Breast epithelium (tissue), 3 donors: ENCODE results near the gene PNPLA7.

ENCODE experiments used
- POLR2A ChIP-seq: fragments of 450-650 bp; IDR thresholded peaks from one replicate; pipeline ENCODE4 v1.6.1; 2016; ENCODE audit warnings: antibody characterized with exemption, mild to moderate bottlenecking, moderate library complexity
- POLR2AphosphoS5 ChIP-seq, 3 donors: sonication (generic); formaldehyde crosslinking; IDR thresholded peaks; one replicate each; pipeline ENCODE4 v1.6.1; 2017; ENCODE audit warnings: antibody characterized with exemption in 3 of 3
- TF ChIP-seq, protein P1 (sequence below), 3 donors: fragments of 450-650 bp; IDR thresholded peaks; one replicate each; pipeline ENCODE4 v1.5.1; 2016 to 2017; ENCODE audit warnings: antibody characterized with exemption in 3 of 3, mild to moderate bottlenecking in 3 of 3, moderate library complexity in 3 of 3

DNA sequence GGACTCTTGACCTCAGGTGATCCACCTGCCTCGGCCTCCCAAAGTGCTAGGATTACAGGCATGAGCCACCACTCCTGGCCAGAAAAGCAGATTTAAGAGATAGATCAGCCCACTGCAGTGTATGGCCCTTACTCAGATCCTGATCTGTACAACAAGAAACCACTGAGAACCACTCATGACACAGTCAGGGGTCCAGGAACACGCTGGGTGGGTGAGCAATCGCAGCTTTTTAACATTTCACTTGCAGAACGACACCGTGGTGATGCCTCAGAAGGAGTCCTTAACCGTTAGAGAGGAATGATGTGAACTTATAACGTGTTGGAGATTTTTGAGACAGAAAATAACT lies 45.8 kb downstream of the PNPLA7 start:
- TF ChIP-seq, protein P1, sequence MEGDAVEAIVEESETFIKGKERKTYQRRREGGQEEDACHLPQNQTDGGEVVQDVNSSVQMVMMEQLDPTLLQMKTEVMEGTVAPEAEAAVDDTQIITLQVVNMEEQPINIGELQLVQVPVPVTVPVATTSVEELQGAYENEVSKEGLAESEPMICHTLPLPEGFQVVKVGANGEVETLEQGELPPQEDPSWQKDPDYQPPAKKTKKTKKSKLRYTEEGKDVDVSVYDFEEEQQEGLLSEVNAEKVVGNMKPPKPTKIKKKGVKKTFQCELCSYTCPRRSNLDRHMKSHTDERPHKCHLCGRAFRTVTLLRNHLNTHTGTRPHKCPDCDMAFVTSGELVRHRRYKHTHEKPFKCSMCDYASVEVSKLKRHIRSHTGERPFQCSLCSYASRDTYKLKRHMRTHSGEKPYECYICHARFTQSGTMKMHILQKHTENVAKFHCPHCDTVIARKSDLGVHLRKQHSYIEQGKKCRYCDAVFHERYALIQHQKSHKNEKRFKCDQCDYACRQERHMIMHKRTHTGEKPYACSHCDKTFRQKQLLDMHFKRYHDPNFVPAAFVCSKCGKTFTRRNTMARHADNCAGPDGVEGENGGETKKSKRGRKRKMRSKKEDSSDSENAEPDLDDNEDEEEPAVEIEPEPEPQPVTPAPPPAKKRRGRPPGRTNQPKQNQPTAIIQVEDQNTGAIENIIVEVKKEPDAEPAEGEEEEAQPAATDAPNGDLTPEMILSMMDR (IDR thresholded peaks at IDR 0.05): no peak
- TF ChIP-seq POLR2A (no peak), POLR2AphosphoS5 (IDR thresholded peaks at IDR 0.05) (no peak)
